ENCODE results near the gene ST3GAL3. TPM values are rescaled to one million over a fixed set of nuclear protein-coding genes. Genes with fewer than 3 reads are reported as not detected.
"Not testable (repeated sequence)": the region's sequence is repeated elsewhere in the genome, so short reads cannot be mapped to it uniquely, and the experiment has no call there.

ST3GAL3 gene
- total RNA-seq, 2 donors from 2014 or later: 25.3 to 34.9 TPM

DNA sequence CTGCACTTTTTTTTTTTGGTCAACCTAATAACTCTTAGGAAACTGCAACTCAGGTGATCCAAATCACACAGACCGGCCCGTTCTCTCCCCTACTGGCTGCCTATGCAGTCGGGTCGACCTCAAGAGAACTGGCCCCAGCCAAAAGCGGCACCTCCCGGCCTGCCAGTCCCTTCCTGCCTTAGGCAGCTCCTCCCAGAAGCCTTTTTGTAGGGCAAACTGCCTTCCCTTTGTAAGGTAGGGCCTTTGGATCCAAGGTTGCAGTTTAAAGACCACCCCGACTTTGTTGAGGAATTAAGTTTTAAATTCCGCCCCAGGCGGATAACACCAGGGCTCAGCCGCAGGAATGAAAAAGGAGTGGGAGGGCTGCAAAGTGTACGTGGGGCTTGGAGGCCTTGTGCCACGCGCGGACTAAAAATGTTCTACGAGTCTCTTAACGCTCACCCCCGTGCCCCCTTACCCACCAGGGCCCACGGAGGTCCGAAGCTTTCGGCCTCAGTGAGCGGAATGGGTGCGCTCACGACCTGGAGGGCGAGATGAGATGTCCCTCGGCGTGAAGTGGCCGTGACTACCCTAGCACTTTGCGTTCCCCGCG, 642 bp upstream of the ST3GAL3 start:
- ATAC-seq (replicated peaks in 1 of 2) (no peak), DNase-seq (peak; percentile 21 to 22)
- H3K36me3 Mint-ChIP-seq (ENCODE audit: insufficient read depth in 2 of 2): peaks cover 4 to 22% of the 10 kb centered on the region in 2 donors
- no peaks in the 10 kb centered on the region for H3K27me3 Mint-ChIP-seq (ENCODE audit: low read depth)
- H3K4me3 Mint-ChIP-seq: peak overlapping the region; percentile 88 to 94
- H3K27ac Mint-ChIP-seq: peak overlapping the region; percentile 20
- no peaks in the 10 kb centered on the region for H3K9me3 Mint-ChIP-seq
- peaks cover 45% of the 10 kb centered on the region for H3K4me1 Mint-ChIP-seq (ENCODE audit: low read depth)

DNA sequence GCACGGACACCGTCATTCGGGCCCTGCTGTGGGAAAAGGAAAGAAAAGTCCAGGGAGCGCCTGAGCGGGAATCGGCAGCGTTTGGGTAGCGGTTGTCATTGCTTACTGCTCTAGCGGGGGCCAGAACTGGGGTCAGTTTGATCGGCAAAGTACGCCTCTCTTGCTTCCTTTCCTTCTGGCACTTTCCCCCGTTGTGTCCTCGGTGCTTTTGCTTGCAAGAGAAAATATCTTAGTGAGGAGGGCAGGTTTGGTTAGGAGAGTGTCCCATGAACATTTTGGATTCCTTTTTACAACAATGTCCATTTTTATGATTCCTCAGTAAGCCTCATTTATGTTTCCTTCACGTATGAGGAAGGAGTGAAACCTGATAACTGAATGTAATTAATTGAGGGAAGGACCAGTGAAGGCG, 670 bp downstream of the ST3GAL3 start:
- peak overlapping the region; percentile 94 to 95 for H3K4me3 Mint-ChIP-seq

DNA sequence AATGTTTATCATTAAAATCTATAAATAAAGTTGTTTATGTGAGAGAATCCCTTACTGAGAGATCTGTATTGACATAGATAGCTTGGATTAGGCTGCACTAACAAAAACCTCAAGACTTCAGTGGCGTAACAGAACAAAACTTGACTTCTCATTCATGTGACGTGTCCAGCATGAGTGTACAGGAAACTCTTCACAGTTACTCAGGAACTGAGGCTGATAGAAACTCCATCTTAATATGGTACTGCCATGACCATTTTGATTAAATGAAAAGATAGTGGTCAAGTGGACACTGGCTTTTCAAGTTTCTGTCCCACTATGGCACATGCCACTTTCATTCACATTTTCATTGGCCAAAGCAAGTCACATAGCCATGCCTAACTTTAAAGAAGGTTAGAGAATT, 3.7 kb downstream of the ST3GAL3 start:
- H3K27ac Mint-ChIP-seq: peak overlapping the region; percentile 14
- H3K36me3 Mint-ChIP-seq (ENCODE audit: insufficient read depth in 2 of 2): peaks cover 4 to 7% of the 10 kb centered on the region in 2 donors
- no peak overlapping the region for H3K4me3 Mint-ChIP-seq
- ATAC-seq (replicated peaks in 1 of 2) (no peak), DNase-seq (no peak)
- H3K27me3 Mint-ChIP-seq (ENCODE audit: low read depth): no peaks in the 10 kb centered on the region
- peaks cover 32% of the 10 kb centered on the region for H3K4me1 Mint-ChIP-seq (ENCODE audit: low read depth)
- no peaks in the 10 kb centered on the region for H3K9me3 Mint-ChIP-seq

More for the DNA sequence above, 670 bp downstream of the ST3GAL3 start:
- Mint-ChIP-seq H3K27me3 (ENCODE audit: low read depth) (no peaks in the 10 kb centered on the region), H3K27ac (peak overlapping the region; percentile 20), H3K36me3 (ENCODE audit: insufficient read depth in 2 of 2) (peaks cover 4 to 18% of the 10 kb centered on the region in 2 donors), H3K9me3 (no peaks in the 10 kb centered on the region), H3K4me1 (ENCODE audit: low read depth) (peaks cover 46% of the 10 kb centered on the region)
- DNase-seq (no peak), ATAC-seq (replicated peaks in 1 of 2) (no peak)

DNA sequence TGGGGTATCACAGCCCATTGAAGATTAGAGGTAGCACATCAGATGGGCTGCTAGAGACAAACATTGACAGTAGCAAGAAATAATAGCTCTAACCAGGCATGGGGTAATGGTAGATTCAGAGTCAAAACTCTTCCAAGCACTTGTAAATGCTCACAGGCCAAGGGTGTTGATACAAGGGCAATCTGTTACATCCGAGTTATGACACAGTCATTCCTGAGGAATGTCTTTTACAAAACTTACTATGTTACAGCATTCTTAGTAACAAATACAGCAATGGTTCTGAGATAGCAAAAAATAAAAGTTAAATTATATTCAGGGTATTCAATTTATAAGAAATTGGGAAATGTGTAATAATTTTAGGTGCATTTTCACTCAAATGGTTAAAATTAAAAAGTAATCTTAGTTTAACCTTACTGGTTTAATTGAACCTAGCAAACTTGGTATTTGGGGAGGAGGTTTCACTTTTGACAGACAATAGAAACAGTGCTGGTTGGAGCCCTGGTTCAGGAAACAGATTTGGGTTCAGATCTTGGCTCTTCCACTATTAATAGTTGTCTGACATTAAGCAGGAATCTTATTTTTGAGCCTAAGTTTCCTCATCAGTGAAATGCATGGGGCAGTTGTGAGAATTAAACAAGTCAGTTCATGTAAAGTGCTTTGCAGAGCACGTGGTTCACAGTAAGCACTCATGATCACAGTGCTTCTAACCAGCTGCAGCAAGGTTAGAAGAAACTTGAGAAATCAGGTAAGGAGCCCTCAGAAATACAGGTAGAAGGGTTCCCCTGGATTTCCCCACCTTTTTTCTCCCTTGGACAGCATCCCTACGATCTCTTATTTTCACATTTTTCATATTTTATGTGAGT, 4.4 kb downstream of the ST3GAL3 start:
- DNase-seq (no peak), ATAC-seq (replicated peaks in 1 of 2) (no peak)
- H3K36me3 Mint-ChIP-seq (ENCODE audit: insufficient read depth in 2 of 2): peaks cover 4 to 7% of the 10 kb centered on the region in 2 donors
- no peak overlapping the region for H3K27ac Mint-ChIP-seq
- H3K27me3 Mint-ChIP-seq (ENCODE audit: low read depth): no peaks in the 10 kb centered on the region
- no peaks in the 10 kb centered on the region for H3K9me3 Mint-ChIP-seq
- H3K4me3 Mint-ChIP-seq: no peak overlapping the region
- H3K4me1 Mint-ChIP-seq (ENCODE audit: low read depth): peaks cover 25% of the 10 kb centered on the region

DNA sequence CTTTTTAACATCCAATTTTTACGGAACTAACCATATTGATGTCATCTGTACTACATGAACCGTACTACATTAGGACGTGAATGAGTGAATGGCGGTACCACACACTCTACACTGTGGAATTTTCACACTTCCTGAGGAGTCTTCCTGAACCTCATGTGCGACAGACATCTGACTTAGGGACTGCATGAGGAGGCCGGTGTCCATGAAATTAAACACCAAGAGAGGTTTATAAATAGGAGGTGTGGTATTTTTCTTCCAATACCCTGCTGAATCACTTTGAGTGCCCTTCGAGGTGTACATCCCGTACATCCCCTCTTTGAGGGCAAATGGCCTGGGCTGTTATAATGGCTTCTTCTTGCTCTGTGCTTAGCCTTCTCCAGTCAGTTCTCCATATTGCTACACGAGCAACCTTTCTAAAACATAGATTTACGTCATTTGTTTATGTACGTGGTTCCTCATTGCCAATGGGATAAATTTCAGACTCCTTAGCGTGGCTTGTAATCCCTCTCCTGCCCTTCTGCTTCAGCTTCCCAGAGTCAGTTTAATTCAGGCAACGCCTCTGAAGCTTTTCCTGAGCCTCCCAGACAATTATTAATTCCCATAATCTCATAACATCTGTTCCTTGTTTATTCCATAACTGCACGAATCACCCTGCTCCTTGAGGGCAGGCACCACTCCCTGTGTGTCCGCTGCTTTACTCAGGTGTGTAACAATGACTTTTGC, 9.4 kb downstream of the ST3GAL3 start:
- no peak overlapping the region for H3K4me3 Mint-ChIP-seq
- no peaks in the 10 kb centered on the region for H3K9me3 Mint-ChIP-seq
- no peaks in the 10 kb centered on the region for H3K27me3 Mint-ChIP-seq (ENCODE audit: low read depth)
- no peaks in the 10 kb centered on the region for H3K36me3 Mint-ChIP-seq (ENCODE audit: insufficient read depth in 2 of 2)
- no peak overlapping the region for H3K27ac Mint-ChIP-seq
- ATAC-seq (replicated peaks in 1 of 2) (no peak), DNase-seq (no peak)
- peaks cover under 1% of the 10 kb centered on the region for H3K4me1 Mint-ChIP-seq (ENCODE audit: low read depth)

DNA sequence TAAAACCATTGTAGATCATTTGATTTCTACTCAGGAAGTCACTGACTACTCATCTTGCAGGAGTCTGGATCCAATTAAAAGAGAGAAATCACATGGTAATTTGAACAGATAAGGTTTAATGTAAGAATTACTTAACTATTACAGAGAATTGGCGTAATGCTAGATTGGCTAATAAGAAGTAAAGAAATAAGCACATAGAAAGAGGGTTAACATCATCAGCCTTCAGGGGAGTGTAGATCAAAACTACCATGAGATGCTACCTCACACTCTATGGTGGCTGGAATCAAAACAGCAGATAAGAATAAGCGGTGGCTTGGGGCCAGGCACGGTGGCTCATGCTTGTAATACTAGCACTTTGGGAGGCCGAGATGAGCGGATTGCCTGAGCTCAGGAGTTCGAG, 11.7 kb downstream of the ST3GAL3 start:
- ATAC-seq (replicated peaks in 1 of 2) (no peak), DNase-seq (no peak)
- Mint-ChIP-seq H3K36me3 (ENCODE audit: insufficient read depth in 2 of 2) (no peaks in the 10 kb centered on the region), H3K4me1 (ENCODE audit: low read depth) (peaks cover 6% of the 10 kb centered on the region), H3K9me3 (no peaks in the 10 kb centered on the region), H3K4me3 (no peak overlapping the region), H3K27me3 (ENCODE audit: low read depth) (no peaks in the 10 kb centered on the region), H3K27ac (no peak overlapping the region)

DNA sequence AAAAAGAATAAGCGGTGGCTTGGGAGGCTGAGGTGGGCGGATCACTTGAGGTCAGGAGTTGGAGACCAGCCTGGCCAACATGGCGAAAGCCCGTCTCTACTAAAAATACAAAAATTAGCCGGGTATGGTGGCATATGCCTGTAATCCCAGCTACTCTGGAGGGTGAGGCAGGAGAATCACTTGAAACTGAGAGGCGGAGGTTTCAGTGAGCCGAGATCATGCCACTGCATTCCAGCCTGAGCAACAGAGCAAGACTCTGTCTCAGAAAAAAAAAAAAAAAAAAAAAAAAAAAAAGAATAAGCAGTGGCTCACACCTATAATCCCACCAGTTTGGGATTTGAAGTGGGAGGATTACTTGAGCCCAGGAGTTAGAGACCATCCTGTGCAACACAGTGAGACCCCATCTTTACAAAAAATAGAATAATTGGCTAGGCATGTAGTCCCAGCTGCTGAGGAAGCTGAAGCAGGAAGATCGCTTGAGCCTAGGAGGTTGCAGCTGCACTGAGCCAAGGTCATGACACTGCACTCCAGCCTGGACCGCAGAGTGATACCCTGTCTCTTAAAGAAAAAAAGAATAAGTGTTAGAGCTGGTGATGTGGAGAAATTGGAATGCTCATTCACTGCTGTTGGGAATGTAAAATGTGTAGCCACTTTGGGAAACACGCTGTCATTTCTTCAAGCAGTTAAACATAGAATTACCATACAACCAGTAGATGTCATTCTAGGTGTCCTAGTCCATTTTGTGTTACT, 12.5 kb downstream of the ST3GAL3 start:
- ATAC-seq (replicated peaks in 1 of 2); DNase-seq; H3K4me3 Mint-ChIP-seq; H3K27ac Mint-ChIP-seq; H3K4me1 Mint-ChIP-seq (ENCODE audit: low read depth); H3K27me3 Mint-ChIP-seq (ENCODE audit: low read depth); H3K9me3 Mint-ChIP-seq; H3K36me3 Mint-ChIP-seq (ENCODE audit: insufficient read depth in 2 of 2): not testable (repeated sequence)

DNA sequence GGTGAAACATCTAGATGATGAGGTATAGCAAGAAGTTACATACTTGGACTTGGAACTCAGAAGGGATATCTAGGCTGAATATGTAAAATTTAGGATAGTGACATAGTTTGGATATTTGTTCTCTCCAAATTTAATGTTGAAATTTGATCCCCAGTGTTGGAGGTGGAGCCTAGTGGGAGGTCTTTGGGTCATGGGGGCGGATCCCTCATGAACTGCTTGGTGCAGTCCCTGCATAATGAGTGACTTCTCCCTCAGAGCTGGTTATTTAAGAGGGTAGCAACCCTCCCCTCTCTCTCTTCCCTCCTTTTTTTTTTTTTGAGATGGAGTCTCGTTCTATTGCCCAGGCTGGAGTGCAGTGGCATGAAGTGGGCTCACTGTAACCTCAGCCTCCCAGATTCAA, 15.5 kb downstream of the ST3GAL3 start:
- no peak overlapping the region for H3K4me3 Mint-ChIP-seq
- no peak overlapping the region for H3K27ac Mint-ChIP-seq
- no peaks in the 10 kb centered on the region for H3K27me3 Mint-ChIP-seq (ENCODE audit: low read depth)
- no peaks in the 10 kb centered on the region for H3K36me3 Mint-ChIP-seq (ENCODE audit: insufficient read depth in 2 of 2)
- peaks cover 6% of the 10 kb centered on the region for H3K4me1 Mint-ChIP-seq (ENCODE audit: low read depth)
- no peak for ATAC-seq (replicated peaks in 1 of 2)
- H3K9me3 Mint-ChIP-seq: no peaks in the 10 kb centered on the region
- no peak for DNase-seq

DNA sequence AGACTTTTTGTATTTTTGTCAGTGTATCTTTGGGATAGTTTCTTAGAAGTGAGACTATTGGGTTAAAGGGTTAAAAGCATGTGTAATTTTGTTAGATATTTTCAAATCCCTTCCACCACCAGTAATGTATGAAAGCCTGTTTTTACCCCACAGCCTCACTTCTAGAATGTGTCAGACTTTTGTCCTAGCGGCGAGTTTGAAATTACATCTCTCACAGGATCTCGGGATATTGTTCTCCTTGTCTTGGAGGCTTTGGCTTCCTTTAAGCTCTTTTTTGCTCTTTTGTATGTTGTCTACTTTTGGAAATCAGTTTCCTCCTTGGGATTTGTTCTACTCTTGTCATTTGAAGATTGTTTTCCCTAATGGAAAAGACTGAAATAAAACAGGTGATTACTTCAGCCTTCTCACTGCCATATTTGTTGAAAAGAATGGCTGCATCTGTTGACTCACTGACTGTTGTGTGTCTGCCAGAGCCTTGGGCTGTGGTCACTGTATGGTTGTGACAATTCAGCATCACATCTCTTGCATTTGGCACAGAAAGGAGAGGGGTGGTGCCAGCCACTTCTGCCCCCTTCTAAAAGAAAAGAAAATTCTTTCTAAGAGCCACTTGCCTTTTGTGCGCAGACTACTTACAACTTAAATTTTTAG, 22.6 kb downstream of the ST3GAL3 start:
- no peaks in the 10 kb centered on the region for H3K9me3 Mint-ChIP-seq
- no peak for ATAC-seq (replicated peaks in 1 of 2)
- H3K36me3 Mint-ChIP-seq (ENCODE audit: insufficient read depth in 2 of 2): no peaks in the 10 kb centered on the region
- no peak for DNase-seq
- no peak overlapping the region for H3K4me3 Mint-ChIP-seq
- H3K27me3 Mint-ChIP-seq (ENCODE audit: low read depth): no peaks in the 10 kb centered on the region
- no peaks in the 10 kb centered on the region for H3K4me1 Mint-ChIP-seq (ENCODE audit: low read depth)
- H3K27ac Mint-ChIP-seq: no peak overlapping the region

DNA sequence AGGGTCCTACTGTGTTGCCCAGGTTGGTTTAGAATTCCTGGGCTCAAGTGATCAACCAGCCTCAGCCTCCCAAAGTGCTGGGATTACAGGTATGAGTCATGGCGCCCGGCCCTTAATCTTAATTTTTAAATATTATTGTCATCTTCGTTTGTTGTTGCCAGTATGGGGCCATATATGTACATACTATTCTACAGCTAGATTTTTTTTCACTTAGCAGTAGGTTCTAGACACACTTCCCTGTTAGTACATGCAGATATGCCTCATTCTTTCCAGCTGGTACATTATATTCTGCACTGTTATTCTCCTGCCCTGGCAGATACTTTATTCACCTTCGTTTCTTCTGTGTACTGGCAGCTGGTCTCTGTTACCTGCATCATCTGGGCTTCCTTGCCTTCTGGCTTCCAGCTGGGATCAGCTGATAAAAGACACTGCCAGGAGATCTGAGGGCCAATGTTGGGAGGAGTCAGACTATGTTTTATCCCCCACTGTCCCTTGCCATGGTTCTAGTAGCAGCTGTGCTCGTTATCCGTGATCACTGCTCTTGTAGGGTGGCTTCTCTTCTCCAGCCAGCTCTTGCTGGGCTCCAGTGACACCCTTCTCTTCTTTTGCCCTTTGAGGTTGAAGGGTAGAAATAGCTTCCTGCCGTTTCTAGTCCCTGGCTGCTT, 24.7 kb downstream of the ST3GAL3 start:
- Mint-ChIP-seq H3K4me3 (no peak overlapping the region), H3K4me1 (ENCODE audit: low read depth) (no peaks in the 10 kb centered on the region), H3K9me3 (no peaks in the 10 kb centered on the region), H3K27ac (no peak overlapping the region), H3K36me3 (ENCODE audit: insufficient read depth in 2 of 2) (no peaks in the 10 kb centered on the region), H3K27me3 (ENCODE audit: low read depth) (no peaks in the 10 kb centered on the region)
- no peak for DNase-seq
- no peak for ATAC-seq (replicated peaks in 1 of 2)

DNA sequence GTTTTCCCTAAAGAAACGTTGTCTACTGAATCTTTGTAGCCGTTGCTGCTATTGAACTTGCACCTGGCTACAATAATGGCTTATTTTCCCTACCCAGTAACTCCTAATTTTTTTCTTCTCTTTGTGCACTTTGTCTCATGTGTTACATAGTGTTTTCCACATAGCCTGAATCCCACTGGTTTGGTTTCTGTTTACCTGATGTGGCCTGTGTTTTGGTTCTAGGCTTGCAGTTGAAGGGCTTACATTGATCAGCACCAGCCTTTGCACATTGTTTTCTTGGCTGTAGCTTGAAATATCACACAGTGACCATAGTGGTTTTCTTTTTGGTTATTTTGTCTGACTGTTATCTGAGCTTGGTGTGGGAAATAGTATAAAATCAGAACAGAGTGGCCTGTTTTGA, 29.5 kb downstream of the ST3GAL3 start:
- Mint-ChIP-seq H3K27ac (no peak overlapping the region), H3K36me3 (ENCODE audit: insufficient read depth in 2 of 2) (no peaks in the 10 kb centered on the region), H3K9me3 (no peaks in the 10 kb centered on the region), H3K4me3 (no peak overlapping the region), H3K27me3 (ENCODE audit: low read depth) (no peaks in the 10 kb centered on the region), H3K4me1 (ENCODE audit: low read depth) (no peaks in the 10 kb centered on the region)
- no peak for DNase-seq
- ATAC-seq (replicated peaks in 1 of 2): no peak

DNA sequence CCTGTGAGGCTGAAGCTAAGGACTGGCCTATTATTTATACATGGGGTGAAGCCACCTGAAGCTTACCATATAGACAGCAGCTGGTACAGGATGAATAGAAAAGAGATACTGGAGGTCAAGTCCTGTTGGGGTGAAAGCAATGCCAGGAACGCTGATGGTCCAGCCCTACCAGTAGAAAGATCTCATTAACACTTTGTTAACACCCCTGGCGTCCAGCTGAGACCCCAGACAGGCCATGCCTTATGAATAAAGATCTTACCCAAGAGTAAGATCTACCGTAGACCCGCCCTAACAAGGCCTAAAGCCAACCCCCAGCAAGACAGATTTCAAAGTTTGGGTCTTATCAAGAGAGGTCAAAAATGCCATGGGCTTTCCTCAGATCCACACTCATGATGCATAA, 34.7 kb downstream of the ST3GAL3 start:
- Mint-ChIP-seq H3K27me3 (ENCODE audit: low read depth) (no peaks in the 10 kb centered on the region), H3K27ac (no peak overlapping the region)

More for the DNA sequence above, 34.7 kb downstream of the ST3GAL3 start:
- DNase-seq (no peak), ATAC-seq (replicated peaks in 1 of 2) (no peak)
- Mint-ChIP-seq H3K36me3 (ENCODE audit: insufficient read depth in 2 of 2) (peaks cover 0 to 7% of the 10 kb centered on the region in 2 donors), H3K9me3 (no peaks in the 10 kb centered on the region), H3K4me3 (no peak overlapping the region), H3K4me1 (ENCODE audit: low read depth) (no peaks in the 10 kb centered on the region)
